BLaER1 (cell line): ENCODE data around the gene SGCA.

Source experiments
- H3K27ac ChIP-seq: shearing (Covaris generic); formaldehyde crosslinking; 2 replicates; pipeline ENCODE4 v1.8.1; 2022
- H3K27me3 ChIP-seq: shearing (Covaris generic); formaldehyde crosslinking; 2 replicates; pipeline ENCODE4 v1.8.1; 2022
- H3K36me3 ChIP-seq: shearing (Covaris generic); formaldehyde crosslinking; 2 replicates; pipeline ENCODE4 v1.8.1; 2022
- H3K4me1 ChIP-seq: shearing (Covaris generic); formaldehyde crosslinking; 2 replicates; pipeline ENCODE4 v1.8.1; 2022
- H3K4me2 ChIP-seq: shearing (Covaris generic); formaldehyde crosslinking; 2 replicates; pipeline ENCODE4 v1.8.1; 2022
- H3K4me3 ChIP-seq: shearing (Covaris generic); formaldehyde crosslinking; 2 replicates; pipeline ENCODE4 v1.8.1; 2022
- H3K9ac ChIP-seq: shearing (Covaris generic); formaldehyde crosslinking; 2 replicates; pipeline ENCODE4 v1.8.1; 2022
- H3K9me3 ChIP-seq: shearing (Covaris generic); formaldehyde crosslinking; 2 replicates; pipeline ENCODE4 v1.8.1; 2022
- H4K20me1 ChIP-seq: shearing (Covaris generic); formaldehyde crosslinking; 2 replicates; pipeline ENCODE4 v1.8.1; 2022
- Cebpa-rat ChIP-seq: shearing (Covaris generic); IDR thresholded peaks from 2 replicates; pipeline ENCODE4 v1.8.1; 2022

SGCA gene

DNA sequence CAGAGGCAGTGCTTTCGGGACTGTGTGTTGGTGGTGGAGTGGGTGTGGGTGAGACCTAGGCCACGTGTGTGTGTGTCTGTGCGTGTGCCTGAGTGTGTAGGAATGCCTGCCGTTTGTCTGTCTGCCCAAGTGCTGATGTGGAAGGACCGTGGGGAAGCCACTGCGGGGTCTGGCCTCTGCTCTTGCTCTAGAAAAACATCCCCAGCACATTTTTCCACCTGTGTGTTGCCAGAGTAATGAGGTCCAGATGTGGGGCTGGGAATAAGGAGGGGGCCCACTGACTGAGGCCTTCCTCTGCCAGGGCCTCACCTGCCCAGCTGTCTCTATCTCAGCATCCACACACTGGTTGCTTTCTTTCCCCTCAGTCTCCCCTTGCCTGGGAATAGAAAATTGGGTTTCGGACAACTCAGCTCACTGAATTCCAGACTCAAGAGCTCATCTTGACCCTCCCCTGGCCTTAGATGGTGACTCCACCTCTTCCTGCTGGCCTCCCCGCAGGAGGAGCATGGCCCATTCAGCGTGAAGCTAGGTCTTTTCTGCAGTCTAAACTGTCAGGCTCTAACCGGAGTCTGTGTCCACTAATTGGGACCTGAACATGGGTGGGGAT lies 7.6 kb downstream of the SGCA start:
- peak overlapping the region; percentile 26; the same call in 1 of the 2 replicates for H3K9ac ChIP-seq

DNA sequence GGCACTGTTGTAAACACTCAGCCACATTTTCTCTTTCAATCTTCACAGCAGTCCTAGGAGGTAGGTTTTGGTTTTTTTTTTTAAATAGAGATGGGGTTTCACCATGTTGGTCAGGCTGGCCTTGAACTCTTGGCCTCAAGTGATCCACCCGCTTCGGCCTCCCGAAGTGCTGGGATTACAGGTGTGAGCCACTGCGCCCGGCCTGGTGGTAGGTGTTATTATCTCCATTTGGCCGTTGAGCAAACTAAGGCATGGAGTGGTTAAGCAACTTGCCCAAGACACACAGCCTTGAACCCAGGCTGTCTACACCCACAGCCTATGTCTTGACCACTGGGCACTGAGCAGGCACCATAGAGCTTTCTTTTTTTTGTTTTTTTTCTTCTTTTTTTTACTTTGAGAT lies 8.6 kb downstream of the SGCA start:
- Histone ChIP-seq H3K4me1 (peaks cover 49% of the 10 kb centered on the region), H4K20me1 (no peaks in the 10 kb centered on the region), H3K9me3 (no peaks in the 10 kb centered on the region), H3K36me3 (no peaks in the 10 kb centered on the region), H3K4me3 (no peak overlapping the region), H3K27me3 (no peaks in the 10 kb centered on the region), H3K27ac (no peak overlapping the region), H3K9ac (no peak overlapping the region), H3K4me2 (no peak overlapping the region)
- TF ChIP-seq Cebpa-rat, result no peak

More for the DNA sequence above, 7.6 kb downstream of the SGCA start:
- Histone ChIP-seq H3K4me1 (peaks cover 47% of the 10 kb centered on the region), H3K36me3 (no peaks in the 10 kb centered on the region), H3K9me3 (no peaks in the 10 kb centered on the region), H3K27ac (no peak overlapping the region), H4K20me1 (no peaks in the 10 kb centered on the region), H3K4me2 (peak overlapping the region; percentile 23), H3K27me3 (no peaks in the 10 kb centered on the region), H3K4me3 (no peak overlapping the region)
- no peak for TF ChIP-seq Cebpa-rat

DNA sequence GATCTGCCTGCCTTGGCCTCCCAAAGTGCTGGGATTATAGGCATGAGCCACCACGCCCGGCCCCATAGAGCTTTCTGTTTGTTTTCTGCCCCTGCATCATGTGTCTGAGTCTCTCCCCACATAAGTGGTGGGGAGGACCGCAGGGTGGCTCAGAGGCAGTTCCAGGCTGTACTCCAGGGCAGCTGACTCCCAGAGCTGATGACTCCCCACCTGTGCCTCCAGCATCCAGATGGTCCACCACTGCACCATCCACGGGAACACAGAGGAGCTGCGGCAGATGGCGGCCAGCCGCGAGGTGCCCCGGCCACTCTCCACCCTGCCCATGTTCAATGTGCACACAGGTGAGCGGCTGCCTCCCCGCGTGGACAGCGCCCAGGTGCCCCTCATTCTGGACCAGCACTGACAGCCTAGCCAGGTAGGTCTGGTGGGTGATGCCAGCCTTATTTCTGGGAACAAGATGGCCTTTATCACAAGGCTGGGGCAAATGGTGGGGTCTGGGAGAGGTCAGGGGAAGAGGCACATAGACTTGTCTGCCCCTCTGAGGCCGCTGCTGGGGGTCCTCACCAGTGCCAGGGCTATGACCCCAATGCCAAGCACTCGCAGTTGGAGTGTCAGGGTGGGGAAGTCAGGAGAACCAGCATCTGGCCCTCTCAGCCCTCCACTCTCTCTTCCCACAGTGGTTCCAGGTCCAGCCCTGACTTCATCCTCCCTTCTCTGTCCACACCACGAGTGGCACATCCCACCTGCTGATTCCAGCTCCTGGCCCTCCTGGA lies 9.4 kb downstream of the SGCA start:
- peaks cover 57% of the 10 kb centered on the region for H3K4me1 ChIP-seq
- H3K27me3 ChIP-seq, result no peaks in the 10 kb centered on the region
- H3K4me2 ChIP-seq, result no peak overlapping the region
- H3K4me3 ChIP-seq, result no peak overlapping the region
- H3K36me3 ChIP-seq, result no peaks in the 10 kb centered on the region
- 0 out of 2 replicates have a peak overlapping the region, but pooled peaks have one; percentile 6 for H3K9ac ChIP-seq
- H3K27ac ChIP-seq, result no peak overlapping the region
- no peaks in the 10 kb centered on the region for H4K20me1 ChIP-seq
- no peak for TF ChIP-seq Cebpa-rat
- no peaks in the 10 kb centered on the region for H3K9me3 ChIP-seq

DNA sequence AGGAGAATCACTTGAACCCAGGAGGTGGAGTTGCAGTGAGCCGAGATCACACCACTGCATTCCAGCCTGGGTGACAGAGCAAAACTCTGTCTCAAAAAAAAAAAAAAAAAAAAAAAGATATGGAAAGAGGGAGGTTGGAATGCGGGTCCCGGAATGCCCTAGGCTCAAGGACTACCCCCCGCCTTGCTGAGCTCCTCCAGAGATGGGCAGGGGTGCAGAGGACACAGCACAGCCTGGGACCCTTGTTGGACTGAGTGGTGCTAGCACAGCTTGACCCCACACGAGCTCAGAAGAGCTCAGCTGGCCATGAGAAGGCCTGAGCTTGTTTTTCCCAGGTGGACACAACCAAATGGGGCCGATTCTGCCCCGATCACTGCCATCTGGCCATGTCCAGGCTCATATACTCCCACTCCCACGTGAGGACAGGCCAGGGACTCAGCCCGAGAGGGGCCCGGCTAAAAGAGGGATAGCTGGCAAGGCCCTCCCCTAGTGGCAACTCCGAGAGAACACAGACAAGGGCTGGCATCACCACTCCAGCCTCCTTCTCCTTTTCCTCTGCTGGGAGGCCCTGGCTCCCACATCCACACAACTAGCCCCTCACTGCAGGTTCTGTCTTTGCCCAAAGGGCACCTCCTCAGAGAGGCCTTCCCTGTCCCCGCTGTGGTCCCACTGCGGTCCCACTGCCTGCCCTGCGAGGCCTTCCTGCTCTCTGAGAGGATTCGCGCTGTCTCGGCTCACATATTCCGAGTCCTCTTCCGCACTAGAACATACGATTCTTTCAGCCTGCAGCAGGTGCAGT lies 11.0 kb downstream of the SGCA start:
- Histone ChIP-seq H3K4me1 (peaks cover 71% of the 10 kb centered on the region), H3K9me3 (no peaks in the 10 kb centered on the region), H3K27ac (peak overlapping the region; percentile 77; the same call in 1 of the 2 replicates), H3K4me2 (0 out of 2 replicates have a peak overlapping the region, but pooled peaks have one; percentile 81), H4K20me1 (no peaks in the 10 kb centered on the region), H3K4me3 (no peak overlapping the region), H3K36me3 (no peaks in the 10 kb centered on the region), H3K27me3 (no peaks in the 10 kb centered on the region), H3K9ac (0 out of 2 replicates have a peak overlapping the region, but pooled peaks have one; percentile 34)
- TF ChIP-seq Cebpa-rat, result no peak

DNA sequence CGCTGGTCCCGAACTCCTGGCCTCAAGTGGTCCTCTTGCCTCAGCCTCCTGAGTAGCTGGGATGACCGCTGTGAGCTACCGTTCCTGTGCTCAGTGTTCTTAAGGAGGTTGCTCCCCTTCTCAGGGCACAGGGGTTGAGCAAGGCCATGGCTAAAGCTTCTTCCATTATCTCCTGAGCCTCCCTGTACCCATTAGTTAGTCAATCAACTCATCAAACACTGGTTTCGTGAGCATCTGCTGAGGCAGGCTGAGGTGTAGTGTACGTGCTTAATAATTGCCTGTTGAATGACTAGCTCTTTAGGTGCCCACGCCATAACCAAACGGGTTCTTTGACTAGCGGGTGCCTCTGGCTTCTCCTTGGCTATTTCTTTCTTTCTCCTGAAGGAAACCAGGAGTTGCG lies 11.7 kb downstream of the SGCA start:
- no peaks in the 10 kb centered on the region for H3K9me3 ChIP-seq
- H3K4me3 ChIP-seq, result peak overlapping the region; percentile 16; the same call in 1 of the 2 replicates
- H3K4me2 ChIP-seq, result peak overlapping the region; percentile 81
- peak overlapping the region; percentile 34 for H3K9ac ChIP-seq
- H3K27ac ChIP-seq, result peak overlapping the region; percentile 77
- H3K36me3 ChIP-seq, result no peaks in the 10 kb centered on the region
- H3K4me1 ChIP-seq, result peaks cover 72% of the 10 kb centered on the region
- no peaks in the 10 kb centered on the region for H3K27me3 ChIP-seq
- no peak for TF ChIP-seq Cebpa-rat
- no peaks in the 10 kb centered on the region for H4K20me1 ChIP-seq

DNA sequence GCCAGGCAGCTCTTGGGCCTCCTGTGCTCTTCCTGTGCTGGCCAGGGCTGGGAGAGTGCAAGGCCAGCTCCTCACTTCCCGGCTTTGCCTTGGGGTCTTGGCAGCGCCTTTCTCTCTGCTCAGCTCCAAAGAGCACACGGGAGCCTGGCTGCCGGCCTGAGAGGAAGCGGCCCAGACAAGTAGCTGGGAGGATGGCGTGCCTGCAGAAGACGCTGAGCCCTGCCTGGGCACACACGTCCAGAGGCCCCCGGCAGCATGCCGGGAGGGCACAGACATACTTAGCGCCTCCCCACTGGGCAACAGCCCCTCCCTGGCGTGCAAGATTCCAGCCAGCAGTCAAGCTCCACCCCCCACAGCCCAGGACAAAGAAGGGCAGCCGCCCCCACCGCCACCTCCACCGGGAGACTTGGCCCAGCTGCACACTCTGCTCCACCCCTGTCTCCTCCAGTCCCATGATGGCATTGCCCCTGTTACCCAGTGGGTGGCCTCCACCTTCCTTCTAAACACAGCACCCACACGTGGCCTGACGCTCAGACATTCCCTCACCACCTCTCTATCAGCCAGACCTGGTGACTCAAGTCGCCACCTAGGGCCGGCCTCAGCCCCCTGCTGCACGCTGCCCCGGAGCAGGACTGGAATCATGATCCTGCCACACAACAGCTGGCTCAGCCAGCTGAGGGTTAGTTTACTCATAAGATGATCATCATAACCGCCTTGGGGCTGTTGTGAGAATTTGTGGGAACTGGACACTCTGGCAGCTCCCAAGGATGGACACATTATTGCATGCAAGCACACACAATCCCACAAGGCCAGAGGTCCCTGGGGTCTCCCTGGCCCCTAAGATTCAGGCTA lies 12.4 kb downstream of the SGCA start:
- Histone ChIP-seq H3K9ac (peak overlapping the region; percentile 34), H4K20me1 (no peaks in the 10 kb centered on the region), H3K4me3 (peak overlapping the region; percentile 16; the same call in 1 of the 2 replicates), H3K36me3 (no peaks in the 10 kb centered on the region), H3K4me1 (peaks cover 72% of the 10 kb centered on the region), H3K9me3 (no peaks in the 10 kb centered on the region), H3K27ac (peak overlapping the region; percentile 77), H3K27me3 (no peaks in the 10 kb centered on the region), H3K4me2 (peak overlapping the region; percentile 81)
- no peak for TF ChIP-seq Cebpa-rat

GRCh38 chr17:50180111-50180510 lies 14.3 kb downstream of the SGCA start:
- TF ChIP-seq Cebpa-rat, result no peak
- H3K4me2 ChIP-seq, result peak overlapping the region; percentile 34
- H3K36me3 ChIP-seq, result no peaks in the 10 kb centered on the region
- H3K9ac ChIP-seq, result no peak overlapping the region
- peaks cover 82% of the 10 kb centered on the region for H3K4me1 ChIP-seq
- no peaks in the 10 kb centered on the region for H3K27me3 ChIP-seq
- no peak overlapping the region for H3K4me3 ChIP-seq
- no peak overlapping the region for H3K27ac ChIP-seq
- H3K9me3 ChIP-seq, result no peaks in the 10 kb centered on the region
- no peaks in the 10 kb centered on the region for H4K20me1 ChIP-seq

GRCh38 chr17:50180620-50181019 lies 14.8 kb downstream of the SGCA start:
- Histone ChIP-seq H3K4me1 (peaks cover 87% of the 10 kb centered on the region), H3K4me3 (no peak overlapping the region), H3K36me3 (no peaks in the 10 kb centered on the region), H3K9me3 (no peaks in the 10 kb centered on the region), H3K4me2 (peak overlapping the region; percentile 92), H4K20me1 (no peaks in the 10 kb centered on the region), H3K27me3 (no peaks in the 10 kb centered on the region), H3K9ac (no peak overlapping the region), H3K27ac (0 out of 2 replicates have a peak overlapping the region, but pooled peaks have one; percentile 9)
- no peak for TF ChIP-seq Cebpa-rat

DNA sequence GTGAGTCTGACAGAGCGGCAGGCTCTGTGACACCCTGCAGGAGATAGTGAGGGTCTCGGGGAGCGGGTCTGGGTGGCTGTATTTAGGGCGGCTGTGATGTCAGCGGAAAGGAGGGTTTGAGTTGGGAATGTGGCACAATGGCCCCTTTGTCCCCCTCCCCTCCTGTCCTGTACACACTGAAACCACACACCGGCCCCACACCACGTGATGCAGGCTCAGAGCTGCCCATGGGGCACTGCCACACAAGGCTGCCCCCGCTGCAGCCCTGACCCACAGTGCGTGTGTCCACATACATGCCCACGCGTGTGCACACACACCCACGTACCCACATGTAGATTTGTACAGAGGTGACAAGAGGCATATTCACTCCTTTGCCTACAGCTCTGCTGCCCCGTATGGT lies 15.3 kb downstream of the SGCA start:
- H3K9ac ChIP-seq, result peak overlapping the region; percentile 32; the same call in 1 of the 2 replicates
- H3K27ac ChIP-seq, result peak overlapping the region; percentile 54
- H3K36me3 ChIP-seq, result no peaks in the 10 kb centered on the region
- no peak for TF ChIP-seq Cebpa-rat
- H3K27me3 ChIP-seq, result no peaks in the 10 kb centered on the region
- H3K4me2 ChIP-seq, result peak overlapping the region; percentile 92
- no peaks in the 10 kb centered on the region for H3K9me3 ChIP-seq
- H3K4me3 ChIP-seq, result no peak overlapping the region
- H4K20me1 ChIP-seq, result no peaks in the 10 kb centered on the region
- peaks cover 93% of the 10 kb centered on the region for H3K4me1 ChIP-seq
